Spinal cord (tissue), 10 donors: Measurements from ENCODE around the gene RAB3C. TPM values are rescaled to one million over a fixed set of nuclear protein-coding genes. Genes with fewer than 3 reads are reported as not detected.

Source experiments
- DNase-seq, 6 donors: peaks; one replicate each; pipeline versions ENCODE4 v3.0.0 to v3.0.0-alpha.2; 2013 to 2015; ENCODE audit warnings: low spot score in 6 of 6, low read depth in 4 of 6
- H3K27ac ChIP-seq: one replicate; pipeline ENCODE4 v1.5.1; 2013; ENCODE audit warnings: low read depth, low read length, control low read depth
- H3K27me3 ChIP-seq: one replicate; pipeline ENCODE4 v1.6.1; 2013; ENCODE audit warnings: low read length; ENCODE audit not compliant: control insufficient read depth, insufficient read depth
- H3K36me3 ChIP-seq: one replicate; pipeline ENCODE4 v1.6.1; 2013; ENCODE audit warnings: low read length; ENCODE audit not compliant: control insufficient read depth, insufficient read depth
- H3K4me1 ChIP-seq: one replicate; pipeline ENCODE4 v1.6.1; 2013; ENCODE audit warnings: low read length; ENCODE audit not compliant: control insufficient read depth, insufficient read depth
- H3K4me3 ChIP-seq: one replicate; pipeline ENCODE4 v1.5.1; 2013; ENCODE audit warnings: low read depth, low read length, control low read depth
- H3K9me3 ChIP-seq: one replicate; pipeline ENCODE4 v1.6.1; 2013; ENCODE audit warnings: low read length; ENCODE audit not compliant: control insufficient read depth, insufficient read depth
- WGBS: methylation state at CpG from one replicate; pipeline ENCODE4 v1.1.5; 2013; ENCODE audit warnings: missing lambda C conversion rate; ENCODE audit not compliant: insufficient coverage; 5-methylcytosine and 5-hydroxymethylcytosine counted together
- polyA plus RNA-seq, 2 donors: library from polyadenylated mRNA; unstranded; fragments of 120-200 nt; gene quantifications; one replicate each; pipeline ENCODE4 v1.2.1, GENCODE V29; 2013; ENCODE audit not compliant: insufficient read length in 2 of 2
- total RNA-seq, 2 donors: library from RNA; depleted of rRNA in 1 of 2; stranded (reverse); fragments of 120-200 nt in 1 of 2; fragments of >200 nt in 1 of 2; gene quantifications; one replicate each; pipeline versions ENCODE4 v1.2.3 to v1.2.4, GENCODE V29; 2013 to 2014
- donor health status: healthy.

Gene RAB3C
- total and polyA plus RNA-seq, 4 donors: 25.0 to 115 (median 61.8) TPM

DNA sequence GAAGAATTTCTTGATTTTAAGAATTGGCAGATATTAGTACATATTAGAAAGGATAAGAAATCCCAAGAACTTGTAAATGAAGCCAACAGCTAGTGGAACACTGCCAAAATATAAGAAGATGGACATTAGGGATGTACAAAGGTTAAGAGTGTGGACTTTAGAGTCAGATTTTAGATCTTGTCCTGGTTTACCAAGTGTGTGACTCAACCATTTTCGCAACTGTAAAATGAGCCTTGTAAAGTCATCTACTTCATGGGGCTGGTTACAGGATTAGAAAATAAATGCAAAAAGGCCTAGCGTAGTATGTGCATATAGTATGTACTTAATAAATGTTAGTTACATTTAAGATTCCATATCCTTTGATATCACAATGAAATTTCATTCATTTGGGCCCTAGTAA lies 260.0 kb downstream of the RAB3C start:
- Histone ChIP-seq H3K36me3 (no peaks in the 10 kb centered on the region), H3K4me3 (no peak overlapping the region), H3K9me3 (no peaks in the 10 kb centered on the region), H3K27me3 (no peaks in the 10 kb centered on the region), H3K4me1 (no peaks in the 10 kb centered on the region), H3K27ac (no peak overlapping the region)
- WGBS: no CpG with 5 or more reads among the region's 2 CpGs
- DNase-seq: no peak

DNA sequence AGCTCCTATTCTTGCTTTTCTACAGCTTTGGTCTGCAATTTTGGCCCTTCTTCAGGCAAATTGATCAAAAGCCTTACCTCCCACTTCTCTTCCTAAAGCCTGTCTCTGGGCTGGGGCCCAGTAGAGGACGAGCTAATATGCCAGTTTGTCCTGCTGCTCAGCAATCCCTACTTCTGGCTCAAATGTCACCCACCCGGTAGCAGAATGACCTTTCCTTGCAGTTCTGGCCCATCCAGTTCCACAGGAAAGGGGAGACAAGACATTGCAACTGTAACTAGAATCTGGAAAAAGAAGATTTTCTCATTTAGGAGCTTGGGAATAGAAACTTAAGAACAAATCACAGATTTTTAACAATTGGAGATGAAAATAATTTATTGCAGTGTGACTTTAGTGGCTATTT lies 261.5 kb downstream of the RAB3C start:
- H3K36me3 ChIP-seq: no peaks in the 10 kb centered on the region
- H3K9me3 ChIP-seq: no peaks in the 10 kb centered on the region
- WGBS: 80% methylated on average over 1 of the region's 2 CpGs
- DNase-seq: no peak
- no peaks in the 10 kb centered on the region for H3K27me3 ChIP-seq
- no peak overlapping the region for H3K4me3 ChIP-seq
- no peaks in the 10 kb centered on the region for H3K4me1 ChIP-seq
- H3K27ac ChIP-seq: no peak overlapping the region

GRCh38 chr5:58847041-58847440 lies 264.2 kb downstream of the RAB3C start:
- Histone ChIP-seq H3K4me3 (no peak overlapping the region), H3K27me3 (no peaks in the 10 kb centered on the region), H3K36me3 (no peaks in the 10 kb centered on the region), H3K4me1 (peaks cover 6% of the 10 kb centered on the region), H3K27ac (no peak overlapping the region), H3K9me3 (no peaks in the 10 kb centered on the region)
- 100% methylated on average over 2 of the region's 5 CpGs for WGBS
- DNase-seq: no peak

DNA sequence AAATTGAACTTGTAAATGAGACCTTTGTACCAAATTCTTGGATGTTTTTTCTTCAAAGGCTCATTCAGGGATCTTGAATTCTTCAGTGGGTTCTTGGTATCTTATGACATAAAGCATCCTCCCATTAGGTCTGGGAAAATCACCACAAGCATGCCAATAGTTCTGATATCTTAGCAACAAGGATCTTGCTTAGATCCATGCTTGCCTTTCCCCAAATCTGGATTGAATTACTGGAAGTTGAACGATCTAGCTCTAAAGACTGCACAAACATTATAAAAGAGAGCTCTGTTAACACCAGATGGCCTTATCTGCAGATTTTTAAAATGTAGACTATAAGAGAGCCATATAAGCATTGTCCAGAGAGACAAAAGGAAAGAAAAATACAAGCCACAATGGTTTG lies 266.3 kb downstream of the RAB3C start:
- no peaks in the 10 kb centered on the region for H3K27me3 ChIP-seq
- no peak overlapping the region for H3K4me3 ChIP-seq
- no peaks in the 10 kb centered on the region for H3K9me3 ChIP-seq
- peak in 2 of 6 donors; percentile 54 to 60 for DNase-seq
- peaks cover 6% of the 10 kb centered on the region for H3K4me1 ChIP-seq
- H3K36me3 ChIP-seq: no peaks in the 10 kb centered on the region
- peak overlapping the region; percentile 51 for H3K27ac ChIP-seq
- WGBS: no CpG with 5 or more reads among the region's 1 CpG

GRCh38 chr5:58849921-58850667 lies 267.2 kb downstream of the RAB3C start:
- H3K4me1 ChIP-seq: peaks cover 6% of the 10 kb centered on the region
- no peak overlapping the region for H3K4me3 ChIP-seq
- H3K9me3 ChIP-seq: no peaks in the 10 kb centered on the region
- WGBS: no CpG with 5 or more reads among the region's 3 CpGs
- no peaks in the 10 kb centered on the region for H3K36me3 ChIP-seq
- peak; percentile 50 to 97 (median 65) for DNase-seq
- peak overlapping the region; percentile 51 for H3K27ac ChIP-seq
- no peaks in the 10 kb centered on the region for H3K27me3 ChIP-seq

DNA sequence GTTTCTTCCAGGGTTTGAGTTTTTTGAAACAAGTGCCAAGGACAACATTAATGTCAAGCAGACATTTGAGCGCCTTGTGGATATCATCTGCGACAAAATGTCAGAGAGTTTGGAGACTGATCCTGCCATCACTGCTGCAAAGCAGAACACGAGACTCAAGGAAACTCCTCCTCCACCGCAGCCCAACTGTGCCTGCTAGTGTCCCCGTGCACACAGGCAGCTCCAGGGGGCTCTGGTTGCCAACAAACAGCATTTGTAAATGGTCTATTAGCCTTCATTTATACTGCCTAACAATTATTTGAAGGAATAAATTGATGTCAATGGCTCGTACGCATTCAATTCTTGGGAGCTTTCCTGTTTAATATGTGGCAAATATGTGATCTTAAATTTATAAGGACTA lies 268.3 kb downstream of the RAB3C start:
- H3K36me3 ChIP-seq: no peaks in the 10 kb centered on the region
- peaks cover 6% of the 10 kb centered on the region for H3K4me1 ChIP-seq
- no peak overlapping the region for H3K4me3 ChIP-seq
- no peaks in the 10 kb centered on the region for H3K27me3 ChIP-seq
- peak in 1 of 6 donors; percentile 66 for DNase-seq
- 71% methylated on average over 3 of the region's 7 CpGs for WGBS
- H3K27ac ChIP-seq: no peak overlapping the region
- no peaks in the 10 kb centered on the region for H3K9me3 ChIP-seq

- DNase-seq: no peak
- Histone ChIP-seq H3K27ac (no peak overlapping the region), H3K9me3 (no peaks in the 10 kb centered on the region), H3K36me3 (no peaks in the 10 kb centered on the region), H3K27me3 (no peaks in the 10 kb centered on the region), H3K4me3 (no peak overlapping the region), H3K4me1 (peaks cover 6% of the 10 kb centered on the region)
- 77% methylated on average over 3 of the region's 5 CpGs for WGBS
These were observed 268.7 kb downstream of the RAB3C start for GRCh38 chr5:58851571-58851970.

GRCh38 chr5:58852566-58852965 lies 269.7 kb downstream of the RAB3C start:
- DNase-seq: no peak
- Histone ChIP-seq H3K4me1 (peaks cover 6% of the 10 kb centered on the region), H3K27me3 (no peaks in the 10 kb centered on the region), H3K9me3 (no peaks in the 10 kb centered on the region), H3K4me3 (no peak overlapping the region), H3K27ac (no peak overlapping the region), H3K36me3 (no peaks in the 10 kb centered on the region)
- no CpG with 5 or more reads among the region's 1 CpG for whole genome bisulfite sequencing

- Histone ChIP-seq H3K36me3 (no peaks in the 10 kb centered on the region), H3K27me3 (no peaks in the 10 kb centered on the region), H3K4me1 (peaks cover 6% of the 10 kb centered on the region), H3K9me3 (no peaks in the 10 kb centered on the region), H3K4me3 (no peak overlapping the region), H3K27ac (no peak overlapping the region)
- WGBS: 73% methylated on average over 2 of the region's 2 CpGs
- DNase-seq: no peak
These were observed 271.6 kb downstream of the RAB3C start for GRCh38 chr5:58854441-58854840.
